ENCODE results near the gene OVCA2. TPM values are rescaled to one million over a fixed set of nuclear protein-coding genes. Genes with fewer than 3 reads are reported as not detected.
A peak's percentile ranks its signal among the peaks of the same experiment; 100 is the strongest.

Gene OVCA2
- total and polyA plus RNA-seq, 8 donors: 3.1 to 83.4 (median 31.9) TPM; not detected in 1

GRCh38 chr17:2060385-2060658, 18.5 kb downstream of the OVCA2 start:
- Histone ChIP-seq H3K27me3 (peaks cover 0 to 54% (median 38%) of the 10 kb centered on the region in 3 donors), H3K36me3 (peaks cover 10 to 56% (median 46%) of the 10 kb centered on the region in 4 donors), H3K9me3 (no peaks in the 10 kb centered on the region), H3K4me3 (no peak overlapping the region), H3K4me1 (peaks cover 66 to 100% (median 81%) of the 10 kb centered on the region in 4 donors), H3K27ac (peak overlapping the region; percentile 40 to 94 (median 90))
- DNase-seq: no peak
- 75 to 91% (median 83%) methylated on average over 6 of the region's 6 CpGs for WGBS, 5 donors
- intact Hi-C loops (cut with DNase I; ENCODE audit: low total_unique reads): no loop called here
- TF ChIP-seq POLR2AphosphoS5 (IDR thresholded peaks at IDR 0.05) (no peak), POLR2A (IDR thresholded peaks at IDR 0.05) (no peak), CTCF (IDR thresholded peaks at IDR 0.05) (no peak), EP300 (IDR thresholded peaks at IDR 0.05) (no peak)

GRCh38 chr17:2060681-2061440, 19.0 kb downstream of the OVCA2 start:
- peaks cover 63 to 100% (median 78%) of the 10 kb centered on the region in 4 donors for H3K4me1 ChIP-seq
- H3K27ac ChIP-seq: peak overlapping the region; percentile 40 to 94 (median 90)
- peaks cover 0 to 49% (median 33%) of the 10 kb centered on the region in 3 donors for H3K27me3 ChIP-seq
- no peaks in the 10 kb centered on the region for H3K9me3 ChIP-seq
- no peak overlapping the region for H3K4me3 ChIP-seq
- intact Hi-C loops (cut with DNase I; ENCODE audit: low total_unique reads): no loop called here
- peak in 1 of 2 donors; percentile 57 for DNase-seq
- TF ChIP-seq EP300 (IDR thresholded peaks at IDR 0.05): no peak
- no peak for TF ChIP-seq POLR2A (IDR thresholded peaks at IDR 0.05)
- TF ChIP-seq CTCF (IDR thresholded peaks at IDR 0.05): no peak
- no peak for TF ChIP-seq POLR2AphosphoS5 (IDR thresholded peaks at IDR 0.05)
- WGBS, 5 donors: 61 to 85% (median 81%) methylated on average over 21 of the region's 21 CpGs
- peaks cover 10 to 62% (median 52%) of the 10 kb centered on the region in 4 donors for H3K36me3 ChIP-seq

- Histone ChIP-seq H3K4me1 (peaks cover 58 to 99% (median 78%) of the 10 kb centered on the region in 4 donors), H3K36me3 (peaks cover 10 to 64% (median 58%) of the 10 kb centered on the region in 4 donors), H3K27ac (peak overlapping the region; percentile 40 to 94 (median 90)), H3K4me3 (no peak overlapping the region), H3K27me3 (peaks cover 0 to 42% (median 27%) of the 10 kb centered on the region in 3 donors), H3K9me3 (no peaks in the 10 kb centered on the region)
- intact Hi-C loops (cut with DNase I; ENCODE audit: low total_unique reads): no loop called here
- 67 to 85% (median 78%) methylated on average over 10 to 17 of the region's 17 CpGs for WGBS, 5 donors
- no peak for TF ChIP-seq POLR2A (IDR thresholded peaks at IDR 0.05)
- no peak for TF ChIP-seq EP300 (IDR thresholded peaks at IDR 0.05)
- TF ChIP-seq POLR2AphosphoS5 (IDR thresholded peaks at IDR 0.05): peak in 1 of 3 donors; percentile 8
- TF ChIP-seq CTCF (IDR thresholded peaks at IDR 0.05): no peak
- peak in 1 of 2 donors; percentile 19 for DNase-seq
Measured at GRCh38 chr17:2061441-2061958, 19.7 kb downstream of the OVCA2 start.

GRCh38 chr17:2062571-2063183, 20.9 kb downstream of the OVCA2 start:
- Histone ChIP-seq H3K27me3 (peaks cover 0 to 31% (median 16%) of the 10 kb centered on the region in 3 donors), H3K4me3 (no peak overlapping the region), H3K36me3 (peaks cover 10 to 75% (median 70%) of the 10 kb centered on the region in 4 donors), H3K9me3 (no peaks in the 10 kb centered on the region), H3K4me1 (peaks cover 47 to 99% (median 78%) of the 10 kb centered on the region in 4 donors), H3K27ac (peak overlapping the region; percentile 49 to 94 (median 90))
- peak in 1 of 2 donors; percentile 62 for DNase-seq
- WGBS, 5 donors: 49 to 71% (median 67%) methylated on average over 11 of the region's 11 CpGs
- intact Hi-C loops (cut with DNase I; ENCODE audit: low total_unique reads): no loop called here
- no peak for TF ChIP-seq CTCF (IDR thresholded peaks at IDR 0.05)
- TF ChIP-seq POLR2A (IDR thresholded peaks at IDR 0.05): no peak
- no peak for TF ChIP-seq POLR2AphosphoS5 (IDR thresholded peaks at IDR 0.05)
- no peak for TF ChIP-seq EP300 (IDR thresholded peaks at IDR 0.05)

Measured in stomach (tissue), 9 donors.